SK-N-SH (cell line): ENCODE measurements around the gene TEX52. TPM values are rescaled to one million over a fixed set of nuclear protein-coding genes. Genes with fewer than 3 reads are reported as not detected.

Experiments used
- CTCF ChIA-PET: fragments of 300-600, 350-600 bp; formaldehyde crosslinking; extraction: SDS; loops from one replicate; lab custom pipeline; 2021; lab: Yijun Ruan, JAX
- POLR2A ChIA-PET: fragments of 350-600 bp; sonication (Branson Sonifier 250); formaldehyde crosslinking; extraction: SDS; loops from one replicate; lab custom pipeline; 2020; ENCODE audit warnings: antibody characterized with exemption, inconsistent platforms; lab: Yijun Ruan, JAX
- DNase-seq: peaks from one replicate; pipeline ENCODE4 v3.0.0; 2012
- H2AFZ ChIP-seq: fragments of 200-600 bp; sonication (generic); 2 replicates; pipeline ENCODE4 v1.8.1; 2016; ENCODE audit warnings: antibody characterized with exemption, mild to moderate bottlenecking, low read depth
- H3F3A ChIP-seq: fragments of 200-600 bp; sonication (generic); replicated peaks from 2 replicates; pipeline ENCODE3; 2016; ENCODE audit warnings: antibody characterized with exemption, mild to moderate bottlenecking; ENCODE audit not compliant: insufficient read depth
- H3K27ac ChIP-seq, 2 experiments: fragments of 200-500 bp in 1 of 2; fragments of 200-600 bp in 1 of 2; sonication (Bioruptor generic) in 1 of 2; sonication (generic), shearing (Covaris generic) in 1 of 2; 2 replicates each; pipeline versions ENCODE4 v1.5.1 to v1.6.1; 2014 to 2016; ENCODE audit warnings: low read depth in 2 of 2, inconsistent platforms in 1 of 2, low read length in 1 of 2, mild to moderate bottlenecking in 1 of 2, mixed read lengths in 1 of 2
- H3K27me3 ChIP-seq: fragments of 200-600 bp; sonication (generic), shearing (Covaris generic); 2 replicates; pipeline ENCODE4 v1.6.1; 2016; ENCODE audit warnings: mixed run types; ENCODE audit not compliant: insufficient read depth
- H3K36me3 ChIP-seq, 2 experiments: fragments of 200-500 bp in 1 of 2; fragments of 200-600 bp in 1 of 2; sonication (Bioruptor generic) in 1 of 2; sonication (generic) in 1 of 2; replicated peaks in 1 of 2; 2 replicates each; pipeline versions ENCODE3 to v1.5.1; 2014 to 2016; ENCODE audit warnings: low read length in 1 of 2, mild to moderate bottlenecking in 1 of 2; ENCODE audit not compliant: insufficient read depth in 2 of 2, control insufficient read depth in 1 of 2
- H3K4me1 ChIP-seq, 2 experiments: fragments of 200-500 bp in 1 of 2; fragments of 200-600 bp in 1 of 2; sonication (Bioruptor generic) in 1 of 2; sonication (generic), shearing (Covaris generic) in 1 of 2; 2 replicates each; pipeline versions ENCODE4 v1.5.1 to v1.6.1; 2014 to 2016; ENCODE audit warnings: low read depth in 1 of 2, low read length in 1 of 2, mixed run types in 1 of 2; ENCODE audit not compliant: insufficient read depth in 2 of 2, control insufficient read depth in 1 of 2
- H3K4me2 ChIP-seq: fragments of 200-600 bp; sonication (generic), shearing (Covaris generic); 2 replicates; pipeline ENCODE4 v1.6.1; 2017; ENCODE audit warnings: mixed run types
- H3K4me3 ChIP-seq, 2 experiments: fragments of 200-500 bp in 1 of 2; fragments of 200-600 bp in 1 of 2; sonication (Bioruptor generic) in 1 of 2; sonication (generic), shearing (Covaris generic) in 1 of 2; 2 replicates each; pipeline versions ENCODE4 v1.5.1 to v1.8.1; 2014 to 2016; ENCODE audit warnings: low read depth in 2 of 2, inconsistent platforms in 1 of 2, low read length in 1 of 2, mild to moderate bottlenecking in 1 of 2, mixed read lengths in 1 of 2, moderate library complexity in 1 of 2
- H3K79me2 ChIP-seq: fragments of 200-600 bp; sonication (generic); 2 replicates; pipeline ENCODE4 v1.8.1; 2017; ENCODE audit warnings: mild to moderate bottlenecking; ENCODE audit not compliant: insufficient read depth
- H3K9ac ChIP-seq: fragments of 200-600 bp; sonication (generic); 2 replicates; pipeline ENCODE4 v1.6.1; 2017; ENCODE audit warnings: mixed run types
- H3K9me2 ChIP-seq: fragments of 200-600 bp; sonication (generic); 2 replicates; pipeline ENCODE4 v1.6.1; 2017; ENCODE audit warnings: mixed run types
- H3K9me3 ChIP-seq: fragments of 200-600 bp; sonication (generic); 2 replicates; pipeline ENCODE4 v1.6.1; 2017; ENCODE audit warnings: mixed run types, mild to moderate bottlenecking, moderate library complexity
- H4K20me1 ChIP-seq: fragments of 200-600 bp; sonication (generic); 2 replicates; pipeline ENCODE4 v1.6.1; 2017; ENCODE audit warnings: mild to moderate bottlenecking, mixed run types; ENCODE audit not compliant: insufficient read depth
- CHD2 ChIP-seq: fragments of 150-350 bp; IDR thresholded peaks from 2 replicates; pipeline ENCODE4 v1.6.1; 2018; ENCODE audit warnings: low read length; ENCODE audit not compliant: partially characterized antibody
- EZH2phosphoT487 ChIP-seq: fragments of 200-600 bp; sonication (generic); IDR thresholded peaks from 2 replicates; pipeline ENCODE4 v1.6.1; 2017; ENCODE audit warnings: low read depth, mixed run types, mild to moderate bottlenecking, antibody characterized with exemption, moderate library complexity, borderline replicate concordance
- FOSL2 ChIP-seq: IDR thresholded peaks from 2 replicates; pipeline ENCODE4 v1.4.0; 2012; ENCODE audit warnings: low read depth, mild to moderate bottlenecking, moderate library complexity, borderline replicate concordance
- FOXJ3 ChIP-seq: sonication (generic); formaldehyde crosslinking; IDR thresholded peaks from 2 replicates; pipeline ENCODE4 v1.5.1; 2020; ENCODE audit warnings: mild to moderate bottlenecking, missing genetic modification reagents
- GATA2 ChIP-seq: sonication (generic); formaldehyde crosslinking; IDR thresholded peaks from 2 replicates; pipeline ENCODE4 v1.5.0; 2020; ENCODE audit warnings: mild to moderate bottlenecking, missing genetic modification reagents
- IRF3 ChIP-seq: fragments of 150-350 bp; IDR thresholded peaks from 2 replicates; pipeline ENCODE4 v1.6.1; 2016; ENCODE audit warnings: mild to moderate bottlenecking, low read depth, low read length
- JUND ChIP-seq: IDR thresholded peaks from 2 replicates; pipeline ENCODE4 v1.4.0; 2012
- MXI1 ChIP-seq: IDR thresholded peaks from 2 replicates; pipeline ENCODE4 v1.6.1; 2012; ENCODE audit warnings: mild to moderate bottlenecking, low read depth, low read length, improper control_type of control experiment
- NFIC ChIP-seq: IDR thresholded peaks from 2 replicates; pipeline ENCODE4 v1.4.0; 2012; ENCODE audit warnings: borderline replicate concordance
- NRF1 ChIP-seq: IDR thresholded peaks from 2 replicates; pipeline ENCODE4 v1.6.1; 2012; ENCODE audit warnings: low read depth, mild to moderate bottlenecking, low read length
- POLR2AphosphoS5 ChIP-seq: IDR thresholded peaks from 2 replicates; pipeline ENCODE4 v1.6.1; 2012; ENCODE audit warnings: low read depth, low read length
- RFX5 ChIP-seq: IDR thresholded peaks from 2 replicates; pipeline ENCODE4 v1.6.1; 2012; ENCODE audit warnings: mild to moderate bottlenecking, improper control_type of control experiment, low read length
- SIN3A ChIP-seq: IDR thresholded peaks from 2 replicates; pipeline ENCODE4 v1.6.1; 2012; ENCODE audit warnings: low read depth, mild to moderate bottlenecking, low read length, moderate library complexity, borderline replicate concordance
- SMC3 ChIP-seq: IDR thresholded peaks from 2 replicates; pipeline ENCODE4 v1.6.1; 2012; ENCODE audit warnings: low read depth, low read length, improper control_type of control experiment
- TAF1 ChIP-seq: IDR thresholded peaks from 2 replicates; pipeline ENCODE4 v1.6.1; 2012; ENCODE audit warnings: low read depth, mild to moderate bottlenecking, low read length, moderate library complexity, borderline replicate concordance
- TCF12 ChIP-seq: IDR thresholded peaks from 2 replicates; pipeline ENCODE4 v1.4.0; 2012
- TEAD4 ChIP-seq: IDR thresholded peaks from 2 replicates; pipeline ENCODE4 v1.4.0; 2012; ENCODE audit warnings: mild to moderate bottlenecking, borderline replicate concordance; ENCODE audit not compliant: insufficient read depth
- USF2 ChIP-seq: fragments of 150-350 bp; IDR thresholded peaks from 2 replicates; pipeline ENCODE4 v1.6.1; 2017; ENCODE audit warnings: antibody characterized with exemption, low read length, low read depth, borderline replicate concordance
- YY1 ChIP-seq: IDR thresholded peaks from 2 replicates; pipeline ENCODE4 v1.4.0; 2012; ENCODE audit warnings: low read depth, mild to moderate bottlenecking
- WGBS: methylation state at CpG from one replicate; pipeline ENCODE4 v1.1.6; 2017; ENCODE audit warnings: low lambda C conversion rate; 5-methylcytosine and 5-hydroxymethylcytosine counted together
- polyA plus RNA-seq, 3 experiments: library from polyadenylated mRNA; depleted of rRNA; stranded (reverse); fragments of >200 nt; gene quantifications; 2 replicates each; pipeline ENCODE4 v1.2.3, GENCODE V29; 2012

Gene TEX52
- polyA plus RNA-seq, 1 of the 3 experiments (the other 2 are of a cell fraction): not detected

- H3K27ac ChIP-seq: no peak overlapping the region
- no peaks in the 10 kb centered on the region for H3K9me2 ChIP-seq
- no peak overlapping the region for H2AFZ ChIP-seq
- TF ChIP-seq MXI1 (no peak), SIN3A (no peak), TEAD4 (no peak), FOXJ3 (CRISPR knock-in tag) (no peak), NFIC (no peak), GATA2 (CRISPR knock-in tag) (no peak), FOSL2 (no peak), YY1 (no peak), EZH2phosphoT487 (no peak), CHD2 (no peak), USF2 (no peak), IRF3 (no peak), SMC3 (no peak), NRF1 (no peak), TCF12 (no peak), POLR2AphosphoS5 (no peak), RFX5 (no peak), JUND (no peak), TAF1 (no peak)
- no peak overlapping the region for H3K4me2 ChIP-seq
- no peaks in the 10 kb centered on the region for H3K9me3 ChIP-seq
- H3K36me3 ChIP-seq: peaks cover 50 to 86% of the 10 kb centered on the region in 2 experiments
- H3K79me2 ChIP-seq: peaks cover 24% of the 10 kb centered on the region
- DNase-seq: no peak
- H4K20me1 ChIP-seq: 0 out of 2 replicates have a peak, but pooled peaks cover 5% of the 10 kb centered on the region
- peaks cover 0 to 23% of the 10 kb centered on the region in 2 experiments; a peak in 3 of 4 replicates for H3K4me1 ChIP-seq
- WGBS: 87% methylated on average over 3 of the region's 3 CpGs
- ChIA-PET POLR2A (no interaction called here), CTCF (interaction anchor here (0.5 to 2.8 kb wide), 6 partner anchors 11 to 234 kb away, joined by 3 to 18 read pairs (median 4); no protein-coding TSS in a partner anchor)
- no peak overlapping the region for H3K4me3 ChIP-seq
- H3K9ac ChIP-seq: no peak overlapping the region
- H3K27me3 ChIP-seq: no peaks in the 10 kb centered on the region
- H3F3A ChIP-seq: no peaks in the 10 kb centered on the region
Measured at GRCh38 chr12:2800046-2800570, 56.7 kb downstream of the TEX52 start.

Other genes with a start within 250 kb of the TEX52 start
- gene FKBP4, start 62.1 kb downstream of the TEX52 start, polyA plus RNA-seq (2012; rRNA removed): 53.2 and 57.7 TPM in 2 replicates
- 27.2 and 30.1 TPM in 2 replicates for gene ITFG2, start 44.4 kb downstream of the TEX52 start, polyA plus RNA-seq (2012; rRNA removed)
- gene NRIP2, start 22.0 kb downstream of the TEX52 start, polyA plus RNA-seq (2012; rRNA removed): not detected in 2 replicates
- gene FOXM1, start 20.1 kb upstream of the TEX52 start, polyA plus RNA-seq (2012; rRNA removed): 17.0 and 29.9 TPM in 2 replicates
- 28.9 and 39.5 TPM in 2 replicates for gene RHNO1, start 20.2 kb upstream of the TEX52 start, polyA plus RNA-seq (2012; rRNA removed)
- gene TULP3, start 33.9 kb upstream of the TEX52 start, polyA plus RNA-seq (2012; rRNA removed): 22.6 and 24.0 TPM in 2 replicates
- gene TEAD4, start 102.4 kb upstream of the TEX52 start, polyA plus RNA-seq (2012; rRNA removed): 21.1 and 27.1 TPM in 2 replicates
- gene TSPAN9, start 220.3 kb upstream of the TEX52 start, polyA plus RNA-seq (2012; rRNA removed): 34.9 and 40.1 TPM in 2 replicates